Activated naive CD4-positive, alpha-beta T cell treated with anti-CD3 and anti-CD28 coated beads for 36 hours (primary cell): Measurements from ENCODE around the gene SMTNL2. TPM values are rescaled to one million over a fixed set of nuclear protein-coding genes. Genes with fewer than 3 reads are reported as not detected.

Experiments
- CTCF ChIA-PET: fragments of 350-600 bp; sonication (Branson Sonifier 250); formaldehyde crosslinking; loops from one replicate; lab custom pipeline; 2021; ENCODE audit warnings: antibody characterized with exemption; lab: Charles Lee
- DNase-seq: peaks from one replicate; pipeline ENCODE4 v3.0.0-alpha.2; 2020
- H3K27ac Mint-ChIP-seq: one replicate; pipeline ENCODE4 v1.8.0; 2021; ENCODE audit warnings: mild to moderate bottlenecking, mixed read lengths
- H3K27me3 Mint-ChIP-seq: one replicate; pipeline ENCODE4 v1.8.0; 2021; ENCODE audit warnings: low read depth, mixed read lengths
- H3K36me3 Mint-ChIP-seq: one replicate; pipeline ENCODE4 v1.8.0; 2021; ENCODE audit warnings: low read depth, mixed read lengths
- H3K4me1 Mint-ChIP-seq: one replicate; pipeline ENCODE4 v1.8.0; 2021; ENCODE audit warnings: low read depth, mixed read lengths
- H3K4me3 Mint-ChIP-seq: one replicate; pipeline ENCODE4 v1.8.0; 2021; ENCODE audit warnings: mild to moderate bottlenecking, moderate library complexity, mixed read lengths
- H3K9me3 Mint-ChIP-seq: one replicate; pipeline ENCODE4 v1.8.0; 2021; ENCODE audit warnings: mixed read lengths
- intact Hi-C: fragments of 100-400 bp; cut with micrococcal nuclease; formaldehyde crosslinking; loops from one replicate; pipeline ENCODE4 v1.15.1; 2023
- total RNA-seq, 2 experiments: library from RNA; stranded (reverse); gene quantifications; one replicate each; pipeline ENCODE4 v1.2.3, GENCODE V29; 2021

The SMTNL2 gene
- total RNA-seq, 2 experiments from 2014 or later: not detected

- Mint-ChIP-seq H3K9me3 (no peaks in the 10 kb centered on the region), H3K4me3 (no peak overlapping the region), H3K4me1 (no peaks in the 10 kb centered on the region), H3K27ac (no peak overlapping the region), H3K36me3 (peaks cover 8% of the 10 kb centered on the region), H3K27me3 (no peaks in the 10 kb centered on the region)
- CTCF ChIA-PET: interaction anchor here (1.3 kb wide), 1 partner anchor 10 kb away, joined by 3 read pairs; no protein-coding TSS in a partner anchor
- DNase-seq: no peak
- intact Hi-C loops: loop anchor here (2.0 kb wide), 1 partner anchor 120 kb away; no protein-coding TSS in a partner anchor
These were observed 43.5 kb upstream of the SMTNL2 start for GRCh38 chr17:4540687-4541327.

DNA sequence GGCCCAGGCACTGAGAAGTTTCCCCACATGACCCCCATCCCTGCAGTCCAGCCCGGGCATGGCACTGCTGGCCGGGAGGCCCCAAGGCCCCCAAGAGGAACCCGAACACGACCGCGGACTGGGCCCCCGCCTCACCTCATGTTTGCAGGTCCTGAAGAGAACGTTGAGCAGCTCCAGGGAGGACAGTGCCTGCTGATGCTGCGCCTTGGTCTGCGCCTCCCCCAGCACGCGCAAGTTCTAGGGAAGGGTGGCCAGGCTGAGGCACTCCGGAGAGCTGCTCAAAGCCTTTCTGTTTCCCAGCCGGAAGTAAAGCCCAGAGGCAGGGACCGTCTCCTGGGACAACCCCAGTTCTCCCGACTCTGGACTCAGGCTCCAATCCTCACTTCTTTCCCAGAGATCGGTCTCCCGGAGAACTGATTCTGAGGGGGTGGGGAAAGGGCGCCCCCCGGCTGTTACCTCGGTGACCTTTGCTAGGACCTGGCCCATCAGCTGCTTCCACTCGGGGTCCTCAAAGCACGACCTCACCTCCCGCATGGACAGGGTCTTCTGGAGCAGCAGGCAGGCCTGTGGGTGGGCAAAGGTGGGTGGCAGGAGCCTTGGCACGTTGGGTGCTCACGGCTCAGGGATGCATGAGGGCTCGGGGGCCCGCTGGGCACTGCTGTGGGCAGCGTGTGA lies 42.9 kb upstream of the SMTNL2 start:
- no peak for DNase-seq
- Mint-ChIP-seq H3K4me3 (no peak overlapping the region), H3K27ac (no peak overlapping the region), H3K36me3 (peaks cover 8% of the 10 kb centered on the region), H3K27me3 (no peaks in the 10 kb centered on the region), H3K4me1 (no peaks in the 10 kb centered on the region), H3K9me3 (no peaks in the 10 kb centered on the region)
- intact Hi-C loops: loop anchor here (2.0 kb wide), 1 partner anchor 121 kb away; no protein-coding TSS in a partner anchor
- CTCF ChIA-PET: interaction anchor here (1.3 kb wide), 1 partner anchor 9 kb away, joined by 3 read pairs; no protein-coding TSS in a partner anchor

DNA sequence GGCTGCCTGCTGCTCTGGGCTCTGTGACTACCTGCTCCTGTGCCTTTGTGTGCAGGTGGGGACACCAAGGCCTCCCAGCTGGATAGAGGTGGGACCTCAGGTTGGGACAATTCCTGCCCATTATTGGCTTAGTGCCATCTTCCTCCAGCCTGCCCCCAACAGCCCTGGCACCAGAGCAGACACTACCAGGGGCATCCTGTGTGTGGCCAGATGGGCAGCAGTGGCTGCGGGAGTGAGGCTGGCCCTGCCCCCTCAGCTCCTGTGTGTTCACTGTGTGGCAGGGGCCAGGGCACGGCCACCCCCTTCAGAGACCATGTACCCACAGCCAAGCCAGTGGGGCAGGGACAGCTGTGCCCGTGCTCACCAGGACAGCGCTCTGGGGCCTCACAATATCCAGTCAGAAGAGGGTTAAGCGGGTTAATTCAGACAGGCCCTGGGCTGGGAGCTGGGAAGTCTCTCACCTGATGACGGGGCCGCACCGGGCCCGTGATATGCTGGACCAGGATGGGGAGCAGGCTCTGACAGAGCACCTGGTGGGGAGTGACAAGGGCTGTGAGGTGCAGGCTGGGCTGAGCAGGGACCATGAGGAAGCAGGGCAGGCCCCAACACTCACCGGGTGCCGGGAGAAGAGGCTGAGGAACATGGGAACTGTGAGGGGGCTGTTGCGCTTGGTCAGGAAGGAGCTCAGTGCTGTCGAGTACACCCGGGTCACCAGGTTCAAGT lies 42.2 kb upstream of the SMTNL2 start:
- H3K27me3 Mint-ChIP-seq: no peaks in the 10 kb centered on the region
- DNase-seq: no peak
- no peaks in the 10 kb centered on the region for H3K4me1 Mint-ChIP-seq
- CTCF ChIA-PET: no interaction called here
- peaks cover 13% of the 10 kb centered on the region for H3K36me3 Mint-ChIP-seq
- no peak overlapping the region for H3K4me3 Mint-ChIP-seq
- intact Hi-C loops: no loop called here
- no peak overlapping the region for H3K27ac Mint-ChIP-seq
- H3K9me3 Mint-ChIP-seq: no peaks in the 10 kb centered on the region

- CTCF ChIA-PET: no interaction called here
- Mint-ChIP-seq H3K27ac (no peak overlapping the region), H3K9me3 (no peaks in the 10 kb centered on the region)
These were observed 41.6 kb upstream of the SMTNL2 start for GRCh38 chr17:4542726-4543191.

DNA sequence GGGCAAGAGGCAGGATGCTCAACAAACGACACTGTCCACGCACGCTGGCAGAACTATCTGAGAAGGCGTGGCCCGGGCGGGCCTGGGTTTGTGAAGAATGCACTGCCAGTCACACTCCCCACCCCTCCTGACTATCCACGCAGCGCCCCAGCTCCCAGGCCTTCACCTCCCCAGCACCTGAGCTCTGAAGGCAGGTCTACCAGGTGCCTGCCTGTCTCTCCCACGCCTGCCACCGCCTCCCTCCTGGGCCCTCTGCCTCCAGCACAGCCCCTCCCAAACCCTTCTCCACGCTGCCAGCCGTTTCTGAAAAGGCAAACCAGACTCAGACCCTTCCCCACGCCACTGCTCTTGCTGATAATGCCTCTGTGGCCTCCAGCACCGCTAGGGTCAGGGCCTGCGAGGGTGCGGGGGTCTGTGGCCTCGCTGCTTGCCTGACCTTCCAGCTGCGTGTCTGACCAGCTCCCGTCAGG lies 40.7 kb upstream of the SMTNL2 start:
- CTCF ChIA-PET: interaction anchor here (0.5 kb wide), 1 partner anchor 9 kb away, joined by 4 read pairs; no protein-coding TSS in a partner anchor

More at GRCh38 chr17:4542726-4543191, 41.6 kb upstream of the SMTNL2 start:
- no peak for DNase-seq
- intact Hi-C loops: no loop called here
- Mint-ChIP-seq H3K36me3 (peaks cover 16% of the 10 kb centered on the region), H3K4me1 (no peaks in the 10 kb centered on the region), H3K27me3 (no peaks in the 10 kb centered on the region), H3K4me3 (no peak overlapping the region)

GRCh38 chr17:4544135-4544950 lies 40.0 kb upstream of the SMTNL2 start:
- Mint-ChIP-seq H3K27ac (no peak overlapping the region), H3K27me3 (no peaks in the 10 kb centered on the region), H3K9me3 (no peaks in the 10 kb centered on the region), H3K36me3 (peaks cover 17% of the 10 kb centered on the region), H3K4me1 (no peaks in the 10 kb centered on the region), H3K4me3 (no peak overlapping the region)
- CTCF ChIA-PET: no interaction called here
- DNase-seq: no peak
- intact Hi-C loops: no loop called here

More for the DNA sequence above, 40.7 kb upstream of the SMTNL2 start:
- no peak overlapping the region for H3K4me3 Mint-ChIP-seq
- H3K36me3 Mint-ChIP-seq: peaks cover 17% of the 10 kb centered on the region
- H3K9me3 Mint-ChIP-seq: no peaks in the 10 kb centered on the region
- no peaks in the 10 kb centered on the region for H3K27me3 Mint-ChIP-seq
- H3K4me1 Mint-ChIP-seq: no peaks in the 10 kb centered on the region
- no peak overlapping the region for H3K27ac Mint-ChIP-seq
- no peak for DNase-seq
- intact Hi-C loops: no loop called here

DNA sequence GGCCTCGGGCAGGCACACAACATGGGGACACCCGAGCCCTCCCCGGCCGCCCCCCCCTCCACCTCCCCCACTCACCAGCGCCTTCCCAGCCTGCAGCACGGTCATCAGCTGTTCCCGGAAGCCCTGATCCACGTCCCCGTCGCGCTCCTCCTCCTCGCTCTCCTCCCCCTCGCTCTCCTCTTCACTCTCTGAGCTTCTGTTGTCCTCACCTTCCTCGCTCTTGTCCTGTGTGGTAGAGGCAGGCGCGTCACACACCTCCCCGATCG lies 39.4 kb upstream of the SMTNL2 start:
- Mint-ChIP-seq H3K27me3 (no peaks in the 10 kb centered on the region), H3K4me3 (no peak overlapping the region), H3K36me3 (peaks cover 19% of the 10 kb centered on the region), H3K4me1 (no peaks in the 10 kb centered on the region), H3K9me3 (no peaks in the 10 kb centered on the region), H3K27ac (no peak overlapping the region)
- no peak for DNase-seq
- intact Hi-C loops: no loop called here
- CTCF ChIA-PET: no interaction called here

DNA sequence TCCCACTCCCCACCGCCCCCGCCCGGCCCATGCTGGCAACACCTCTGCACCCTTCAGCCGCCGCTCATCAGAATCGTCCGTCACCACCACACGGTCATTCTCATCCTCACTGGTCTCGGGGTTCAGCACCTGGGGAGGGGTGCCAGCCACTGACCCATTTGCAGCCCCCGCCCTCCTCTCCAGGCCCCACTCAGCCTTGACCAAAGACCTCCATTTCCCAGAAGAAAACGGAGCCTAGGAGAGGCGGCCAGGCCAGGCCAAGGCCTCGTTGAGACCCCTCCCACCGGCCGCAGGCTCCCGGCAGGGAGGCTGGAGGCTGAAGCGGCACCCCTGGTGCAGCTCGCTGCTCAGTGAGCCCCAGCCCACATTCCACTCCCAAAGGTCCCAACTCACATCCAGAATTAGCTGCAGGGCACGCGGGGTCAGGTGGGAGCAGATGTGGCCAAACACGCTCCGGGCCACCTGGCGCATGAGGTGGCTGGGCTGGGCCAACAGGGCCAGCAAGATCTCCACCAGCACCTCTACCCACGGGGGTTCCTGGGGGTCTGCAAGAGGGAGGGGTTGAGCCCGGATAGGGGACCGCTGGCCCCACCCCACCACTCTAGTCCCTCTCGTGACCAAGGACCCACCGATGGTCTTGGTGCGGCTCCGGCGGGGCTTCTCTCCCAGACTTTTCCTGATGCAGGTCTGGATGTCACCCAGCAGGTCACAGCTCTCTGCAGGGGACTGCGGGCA lies 38.9 kb upstream of the SMTNL2 start:
- Mint-ChIP-seq H3K4me3 (no peak overlapping the region), H3K36me3 (peaks cover 21% of the 10 kb centered on the region), H3K27ac (no peak overlapping the region), H3K27me3 (no peaks in the 10 kb centered on the region), H3K4me1 (no peaks in the 10 kb centered on the region), H3K9me3 (no peaks in the 10 kb centered on the region)
- CTCF ChIA-PET: no interaction called here
- intact Hi-C loops: no loop called here
- no peak for DNase-seq

- peaks cover 3% of the 10 kb centered on the region for H3K4me1 Mint-ChIP-seq
- CTCF ChIA-PET: no interaction called here
- intact Hi-C loops: no loop called here
- no peak overlapping the region for H3K27ac Mint-ChIP-seq
- no peaks in the 10 kb centered on the region for H3K9me3 Mint-ChIP-seq
- no peaks in the 10 kb centered on the region for H3K27me3 Mint-ChIP-seq
- no peak overlapping the region for H3K4me3 Mint-ChIP-seq
- no peak for DNase-seq
- peaks cover 34% of the 10 kb centered on the region for H3K36me3 Mint-ChIP-seq
These were observed 37.0 kb upstream of the SMTNL2 start for GRCh38 chr17:4547118-4547906.

- CTCF ChIA-PET: interaction anchor here (2.1 kb wide), 1 partner anchor 19 kb away, joined by 8 read pairs; no protein-coding TSS in a partner anchor
- no peaks in the 10 kb centered on the region for H3K9me3 Mint-ChIP-seq
- no peaks in the 10 kb centered on the region for H3K27me3 Mint-ChIP-seq
- peaks cover 34% of the 10 kb centered on the region for H3K36me3 Mint-ChIP-seq
- DNase-seq: no peak
- H3K4me3 Mint-ChIP-seq: no peak overlapping the region
- peaks cover 3% of the 10 kb centered on the region for H3K4me1 Mint-ChIP-seq
- intact Hi-C loops: no loop called here
- no peak overlapping the region for H3K27ac Mint-ChIP-seq
These were observed 36.3 kb upstream of the SMTNL2 start for GRCh38 chr17:4548061-4548461.
